Ovary (tissue), 9 donors: Measurements from ENCODE around the gene RPS21. TPM values are rescaled to one million over a fixed set of nuclear protein-coding genes. Genes with fewer than 3 reads are reported as not detected.

Source experiments
- DNase-seq, 5 donors: peaks; one replicate each; pipeline ENCODE4 v3.0.0-alpha.2; 2019 to 2020
- H3K27ac ChIP-seq, 2 donors: fragments of 200-600 bp; one replicate each; pipeline versions ENCODE4 v1.5.1 to v1.8.0; 2019 to 2022
- H3K27me3 ChIP-seq: fragments of 200-600 bp; one replicate; pipeline ENCODE4 v1.8.0; 2022
- H3K36me3 ChIP-seq: fragments of 200-600 bp; sonication (generic); one replicate; pipeline ENCODE4 v1.5.1; 2019
- H3K4me1 ChIP-seq: one replicate; pipeline ENCODE4 v1.8.1; 2013; ENCODE audit warnings: mild to moderate bottlenecking, moderate library complexity; ENCODE audit not compliant: insufficient read depth
- H3K4me3 ChIP-seq: fragments of 200-600 bp; sonication (generic); one replicate; pipeline ENCODE4 v1.5.1; 2017
- H3K9me3 ChIP-seq, 2 donors: fragments of 200-600 bp in 1 of 2; sonication (generic) in 1 of 2; one replicate each; pipeline versions ENCODE4 v1.5.1 to v1.8.1; 2013 to 2019; ENCODE audit warnings: mild to moderate bottlenecking in 1 of 2, moderate library complexity in 1 of 2
- CTCF ChIP-seq, 3 donors: fragments of 450-650 bp in 2 of 3; fragments of 200-600 bp in 1 of 3; IDR thresholded peaks; one replicate each; pipeline versions ENCODE4 v1.5.1 to v1.8.0; 2016 to 2022; ENCODE audit warnings: antibody characterized with exemption in 3 of 3, mild to moderate bottlenecking in 1 of 3
- EP300 ChIP-seq: sonication (generic); formaldehyde crosslinking; IDR thresholded peaks from one replicate; pipeline ENCODE4 v1.6.1; 2017; ENCODE audit warnings: antibody characterized with exemption
- POLR2A ChIP-seq: fragments of 450-650 bp; IDR thresholded peaks from one replicate; pipeline ENCODE4 v1.6.1; 2017; ENCODE audit warnings: antibody characterized with exemption, mild to moderate bottlenecking, moderate library complexity
- WGBS, 3 donors: extraction: QIAGEN DNeasy Blood & Tissue Kit in 1 of 3; methylation state at CpG; one replicate each; pipeline versions ENCODE4 v1.1.5 to v1.1.7; 2013 to 2017; 5-methylcytosine and 5-hydroxymethylcytosine counted together
- intact Hi-C, 4 donors: fragments of 100-400 bp; cut with DNase I; formaldehyde crosslinking; loops; one replicate each; pipeline versions ENCODE4 v1.11.0 to v1.15.1; 2022 to 2023
- polyA plus RNA-seq, 2 donors: library from polyadenylated mRNA; stranded (reverse); fragments of 200-250 nt in 1 of 2; fragments of 350-450 nt in 1 of 2; fragmentation: Illumina TruSeq in 1 of 2; extraction: RNeasy Lipid Tissue Mini Kit (QIAGEN cat#74804) in 1 of 2; gene quantifications; one replicate each; pipeline ENCODE4 v1.2.3, GENCODE V29; 2013 to 2014
- total RNA-seq, 7 donors: library from RNA; depleted of rRNA in 2 of 7; stranded (reverse); fragments of >200 nt in 2 of 7; fragmentation: NEBNext Ultra II Directional in 3 of 7; extraction: Animal tissue kit (Norgen Biotek cat#: 25700) in 3 of 7; gene quantifications; one replicate each; pipeline versions ENCODE4 v1.1.0 to v1.2.4, GENCODE V29; 2016 to 2023
- donor health status: DM: no; HTN: no; CAD: no; lungs with moderate emphysema.
- donor health status: DM: no; HTN: no; CAD: no.
- donor health status: Bipolar disorder and iron deficiency.
- donor health status: DM: yes; HTN: yes; CAD: no.
- donor health status: DM: no; HTN: no; CAD: no.
- donor health status: DM: yes; HTN: yes; CAD: no.

Gene RPS21
- total and polyA plus RNA-seq, 9 donors = 1,038 to 9,967 (median 2,977) TPM

- 80 to 84% (median 80%) methylated on average over 21 of the region's 21 CpGs for WGBS, 3 donors
- Histone ChIP-seq H3K9me3 (no peaks in the 10 kb centered on the region), H3K4me3 (no peak overlapping the region), H3K27me3 (no peaks in the 10 kb centered on the region), H3K27ac (no peak overlapping the region), H3K4me1 (peaks cover 3% of the 10 kb centered on the region), H3K36me3 (no peaks in the 10 kb centered on the region)
- no peak for DNase-seq
- no peak for TF ChIP-seq POLR2A
- no peak for TF ChIP-seq CTCF (IDR thresholded peaks at IDR 0.05)
- no peak for TF ChIP-seq EP300
- intact Hi-C loops = no loop called here
Observed at GRCh38 chr20:62392621-62393334, 5.9 kb downstream of the RPS21 start.

DNA sequence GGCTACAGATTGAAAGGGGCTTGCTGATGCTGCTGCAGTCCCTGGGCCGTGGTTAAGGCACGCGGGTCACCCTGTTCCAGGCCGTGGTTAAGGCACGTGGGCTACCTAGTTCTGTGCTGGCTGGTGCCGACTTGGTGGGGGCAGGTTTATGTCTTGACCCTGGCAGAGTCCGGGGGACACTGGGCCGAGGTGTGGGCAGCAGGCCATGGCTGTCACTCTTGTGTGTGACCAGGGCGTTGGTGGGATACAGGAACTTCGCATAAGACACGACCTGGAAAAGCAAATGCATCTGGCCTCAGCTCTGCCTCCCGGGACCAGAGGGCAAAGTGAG, 6.4 kb downstream of the RPS21 start:
- no peaks in the 10 kb centered on the region for H3K9me3 ChIP-seq
- H3K27ac ChIP-seq = no peak overlapping the region
- intact Hi-C loops = no loop called here
- TF ChIP-seq CTCF (IDR thresholded peaks at IDR 0.05) = no peak
- no peaks in the 10 kb centered on the region for H3K36me3 ChIP-seq
- DNase-seq = no peak
- H3K27me3 ChIP-seq = no peaks in the 10 kb centered on the region
- 69 to 83% (median 69%) methylated on average over 12 of the region's 12 CpGs for WGBS, 3 donors
- H3K4me3 ChIP-seq = no peak overlapping the region
- H3K4me1 ChIP-seq = no peaks in the 10 kb centered on the region

- WGBS, 3 donors = 84 to 86% (median 85%) methylated on average over 24 of the region's 24 CpGs
- no peak for TF ChIP-seq EP300
- Histone ChIP-seq H3K27ac (no peak overlapping the region), H3K4me1 (no peaks in the 10 kb centered on the region), H3K36me3 (no peaks in the 10 kb centered on the region), H3K27me3 (no peaks in the 10 kb centered on the region), H3K9me3 (no peaks in the 10 kb centered on the region), H3K4me3 (no peak overlapping the region)
- intact Hi-C loops = no loop called here
- DNase-seq = no peak
Observed at GRCh38 chr20:62393830-62394229, 6.9 kb downstream of the RPS21 start.

DNA sequence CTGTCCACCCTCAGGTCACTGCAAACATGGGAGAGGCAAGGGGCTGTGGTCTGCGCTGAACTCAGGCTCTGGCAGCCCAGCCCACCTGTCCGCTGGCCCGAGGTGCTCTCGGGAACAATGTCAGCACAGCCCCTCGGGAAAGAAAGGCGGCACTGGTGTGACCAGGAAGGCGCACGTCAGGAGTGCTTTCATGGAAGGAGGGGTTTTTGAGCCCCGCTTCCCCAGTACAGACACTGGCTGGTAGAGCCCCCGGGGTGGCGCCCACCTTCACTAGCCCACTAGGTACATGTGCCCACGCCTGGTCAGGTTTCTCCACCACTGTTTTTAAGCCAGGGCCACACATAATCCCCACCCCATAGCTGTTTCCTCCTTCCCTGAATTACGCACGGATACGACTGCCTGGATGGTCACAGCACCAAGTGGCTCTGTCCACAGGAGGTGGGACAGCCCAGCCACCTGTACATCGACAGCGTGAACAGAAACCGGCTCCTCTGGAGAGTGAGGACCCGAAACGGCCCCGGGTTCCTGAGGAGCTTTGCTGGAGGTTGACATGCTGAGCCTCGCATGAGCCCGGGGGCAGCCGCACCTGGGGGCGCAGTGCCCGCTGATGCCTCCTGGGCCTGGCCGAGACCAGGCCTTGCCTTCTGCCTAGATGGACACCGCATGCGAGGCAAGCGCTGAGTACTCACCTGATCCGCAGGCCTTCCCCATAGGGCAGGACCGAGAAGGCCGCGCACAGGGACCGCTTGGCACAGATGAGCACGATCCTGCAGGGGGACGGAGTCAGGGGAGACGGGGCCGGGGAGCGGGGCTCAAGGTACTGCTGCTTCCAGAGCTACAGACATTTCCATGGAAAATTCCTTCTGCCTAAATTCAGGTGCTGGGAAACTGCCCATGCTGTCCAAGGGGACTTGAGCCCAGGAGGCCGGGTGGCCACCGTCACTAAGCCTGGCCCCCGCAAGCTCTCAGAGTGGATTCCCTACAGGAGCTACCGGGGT, 7.6 kb downstream of the RPS21 start:
- Histone ChIP-seq H3K4me3 (no peak overlapping the region), H3K27ac (no peak overlapping the region), H3K9me3 (no peaks in the 10 kb centered on the region), H3K27me3 (no peaks in the 10 kb centered on the region), H3K4me1 (no peaks in the 10 kb centered on the region), H3K36me3 (no peaks in the 10 kb centered on the region)
- no peak for DNase-seq
- intact Hi-C loops = no loop called here
- 90 to 91% (median 90%) methylated on average over 43 to 44 of the region's 44 CpGs for WGBS, 3 donors
- TF ChIP-seq EP300 = no peak
- no peak for TF ChIP-seq POLR2A
- TF ChIP-seq CTCF (IDR thresholded peaks at IDR 0.05) = no peak
